Epithelial cell of proximal tubule (primary cell): Measurements from ENCODE around the gene DISP3. TPM values are rescaled to one million over a fixed set of nuclear protein-coding genes. Genes with fewer than 3 reads are reported as not detected.

Experiments
- DNase-seq: peaks from one replicate; pipeline ENCODE4 v3.0.0-alpha.2; 2011; ENCODE audit warnings: low read depth
- H3K4me3 ChIP-seq: 2 replicates; pipeline ENCODE4 v1.5.1; 2011; ENCODE audit warnings: low read depth, mild to moderate bottlenecking, low read length
- total RNA-seq: library from RNA; depleted of rRNA; stranded (reverse); fragments of >200 nt; gene quantifications from 2 replicates; pipeline ENCODE4 v1.2.3, GENCODE V29; 2015
- TF ChIP-seq, protein P1 (sequence below): conservative IDR thresholded peaks from 2 replicates; pipeline ENCODE4 v1.5.1; 2012; ENCODE audit warnings: low read depth, mild to moderate bottlenecking, low read length

The DISP3 gene
- total RNA-seq, 1 donor from 2014 or later = 0.29 TPM

DNA sequence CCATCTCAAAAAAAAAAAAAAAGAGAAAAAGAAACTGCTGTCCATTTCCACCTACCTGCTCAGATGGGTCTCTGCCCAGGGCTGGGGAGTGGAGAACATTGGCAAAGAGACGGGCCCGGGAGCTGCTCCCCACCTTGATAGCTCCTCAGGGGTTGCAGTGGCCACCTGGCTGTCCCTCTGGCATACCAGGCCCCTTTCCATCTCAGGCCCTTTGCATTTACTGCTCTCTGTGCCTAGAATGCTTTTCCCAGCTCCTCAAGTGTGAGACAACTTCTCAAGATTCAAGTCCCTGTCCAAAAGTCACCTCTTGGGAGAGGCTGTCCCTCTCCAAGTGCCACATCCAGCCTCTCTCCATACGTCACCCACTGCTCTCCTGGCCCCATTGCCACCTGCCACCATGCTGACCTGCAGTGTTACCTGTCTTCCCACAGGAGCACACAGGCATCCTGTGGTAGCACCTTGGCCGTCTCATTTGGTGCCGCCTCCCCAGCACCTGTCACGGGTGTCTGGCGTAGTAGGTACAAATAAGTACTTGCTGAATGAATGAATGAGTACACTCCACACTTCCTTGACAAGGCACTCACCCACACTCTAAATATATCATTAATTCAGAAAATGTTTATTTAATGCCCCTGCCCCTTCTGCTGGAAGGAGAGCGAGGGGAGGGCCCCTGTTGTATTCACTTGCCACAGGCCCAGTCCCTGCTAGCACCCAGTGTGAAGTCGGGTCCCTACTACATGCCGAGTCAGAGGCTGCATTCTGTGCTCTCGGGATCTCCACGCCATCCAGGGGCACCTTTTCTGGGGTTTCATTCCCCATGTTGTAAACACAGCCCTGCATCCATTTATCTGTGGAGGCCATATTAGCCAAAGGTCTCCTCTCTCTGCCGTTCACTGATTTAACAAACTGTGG, 48.8 kb downstream of the DISP3 start:
- DNase-seq = no peak
- no peak overlapping the region for H3K4me3 ChIP-seq
- TF ChIP-seq, protein P1, sequence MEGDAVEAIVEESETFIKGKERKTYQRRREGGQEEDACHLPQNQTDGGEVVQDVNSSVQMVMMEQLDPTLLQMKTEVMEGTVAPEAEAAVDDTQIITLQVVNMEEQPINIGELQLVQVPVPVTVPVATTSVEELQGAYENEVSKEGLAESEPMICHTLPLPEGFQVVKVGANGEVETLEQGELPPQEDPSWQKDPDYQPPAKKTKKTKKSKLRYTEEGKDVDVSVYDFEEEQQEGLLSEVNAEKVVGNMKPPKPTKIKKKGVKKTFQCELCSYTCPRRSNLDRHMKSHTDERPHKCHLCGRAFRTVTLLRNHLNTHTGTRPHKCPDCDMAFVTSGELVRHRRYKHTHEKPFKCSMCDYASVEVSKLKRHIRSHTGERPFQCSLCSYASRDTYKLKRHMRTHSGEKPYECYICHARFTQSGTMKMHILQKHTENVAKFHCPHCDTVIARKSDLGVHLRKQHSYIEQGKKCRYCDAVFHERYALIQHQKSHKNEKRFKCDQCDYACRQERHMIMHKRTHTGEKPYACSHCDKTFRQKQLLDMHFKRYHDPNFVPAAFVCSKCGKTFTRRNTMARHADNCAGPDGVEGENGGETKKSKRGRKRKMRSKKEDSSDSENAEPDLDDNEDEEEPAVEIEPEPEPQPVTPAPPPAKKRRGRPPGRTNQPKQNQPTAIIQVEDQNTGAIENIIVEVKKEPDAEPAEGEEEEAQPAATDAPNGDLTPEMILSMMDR = no peak

GRCh38 chr1:11528611-11529261, 49.8 kb downstream of the DISP3 start:
- TF ChIP-seq, protein P1 = no peak

GRCh38 chr1:11529330-11529729, 50.4 kb downstream of the DISP3 start:
- TF ChIP-seq, protein P1 = no peak
- no peak overlapping the region for H3K4me3 ChIP-seq
- DNase-seq = no peak

More at GRCh38 chr1:11528611-11529261, 49.8 kb downstream of the DISP3 start:
- no peak for DNase-seq
- no peak overlapping the region for H3K4me3 ChIP-seq

GRCh38 chr1:11529763-11530730, 51.1 kb downstream of the DISP3 start:
- TF ChIP-seq, protein P1 = no peak

GRCh38 chr1:11530731-11531311, 51.9 kb downstream of the DISP3 start:
- TF ChIP-seq, protein P1 = no peak
- DNase-seq = no peak
- H3K4me3 ChIP-seq = no peak overlapping the region

More at GRCh38 chr1:11529763-11530730, 51.1 kb downstream of the DISP3 start:
- DNase-seq = no peak
- H3K4me3 ChIP-seq = no peak overlapping the region

GRCh38 chr1:11531314-11531870, 52.4 kb downstream of the DISP3 start:
- DNase-seq = no peak

More at GRCh38 chr1:11531314-11531870, 52.4 kb downstream of the DISP3 start:
- no peak overlapping the region for H3K4me3 ChIP-seq
- TF ChIP-seq, protein P1 = no peak
